Measurements from ENCODE around the gene NBEA. TPM values are rescaled to one million over a fixed set of nuclear protein-coding genes. Genes with fewer than 3 reads are reported as not detected.
"Not testable (repeated sequence)": the region's sequence is repeated elsewhere in the genome, so short reads cannot be mapped to it uniquely, and the experiment has no call there.

The NBEA gene
- total RNA-seq, 2 experiments from 2014 or later = 3.5 to 3.8 TPM

GRCh38 chr13:35055705-35056104 lies 113.6 kb downstream of the NBEA start:
- DNase-seq = no peak
- no peaks in the 10 kb centered on the region for H3K4me1 Mint-ChIP-seq (ENCODE audit: low read depth)
- no peak overlapping the region for H3K4me3 Mint-ChIP-seq
- no peak for ATAC-seq (ENCODE audit: poor library complexity)
- Histone ChIP-seq H3K4me3 (ENCODE audit: low read length) (no peak overlapping the region), H3K9me3 (ENCODE audit: control insufficient read depth in 1 of 2, insufficient read depth in 1 of 2, low read length in 2 of 2) (no peaks in the 10 kb centered on the region), H3K4me1 (ENCODE audit: insufficient read depth, low read length) (no peaks in the 10 kb centered on the region), H3K27ac (ENCODE audit: low read depth in 1 of 2, low read length in 2 of 2) (no peak overlapping the region), H3K27me3 (ENCODE audit: control insufficient read depth in 1 of 2, insufficient read depth in 2 of 2, low read length in 2 of 2) (no peaks in the 10 kb centered on the region), H3K36me3 (ENCODE audit: insufficient read depth, low read length) (no peaks in the 10 kb centered on the region)
- no peaks in the 10 kb centered on the region for H3K9me3 Mint-ChIP-seq
- TF ChIP-seq CTCF (IDR thresholded peaks at IDR 0.05) = no peak
- peaks cover 11% of the 10 kb centered on the region for H3K36me3 Mint-ChIP-seq (ENCODE audit: low read depth)
- POLR2A ChIA-PET = no interaction called here
- no peaks in the 10 kb centered on the region for H3K27me3 Mint-ChIP-seq
- CTCF ChIA-PET = no interaction called here
- H3K27ac Mint-ChIP-seq = no peak overlapping the region
- intact Hi-C loops (cut with DNase I, micrococcal nuclease) = no loop called here

GRCh38 chr13:35057858-35058257 lies 115.8 kb downstream of the NBEA start:
- Histone ChIP-seq H3K4me1 (ENCODE audit: insufficient read depth, low read length) (no peaks in the 10 kb centered on the region), H3K4me3 (ENCODE audit: low read length) (no peak overlapping the region), H3K36me3 (ENCODE audit: insufficient read depth, low read length) (no peaks in the 10 kb centered on the region), H3K27me3 (ENCODE audit: control insufficient read depth in 1 of 2, insufficient read depth in 2 of 2, low read length in 2 of 2) (no peaks in the 10 kb centered on the region), H3K27ac (ENCODE audit: low read depth in 1 of 2, low read length in 2 of 2) (no peak overlapping the region), H3K9me3 (ENCODE audit: control insufficient read depth in 1 of 2, insufficient read depth in 1 of 2, low read length in 2 of 2) (no peaks in the 10 kb centered on the region)
- ChIA-PET POLR2A (no interaction called here), CTCF (no interaction called here)
- DNase-seq (no peak), ATAC-seq (ENCODE audit: poor library complexity) (no peak)
- no peak overlapping the region for H3K27ac Mint-ChIP-seq
- H3K4me3 Mint-ChIP-seq = no peak overlapping the region
- H3K27me3 Mint-ChIP-seq = no peaks in the 10 kb centered on the region
- no peaks in the 10 kb centered on the region for H3K4me1 Mint-ChIP-seq (ENCODE audit: low read depth)
- H3K9me3 Mint-ChIP-seq = peaks cover 4% of the 10 kb centered on the region
- intact Hi-C loops (cut with DNase I, micrococcal nuclease) = no loop called here
- TF ChIP-seq CTCF (IDR thresholded peaks at IDR 0.05) = no peak
- H3K36me3 Mint-ChIP-seq (ENCODE audit: low read depth) = peaks cover 11% of the 10 kb centered on the region

GRCh38 chr13:35058585-35058984 lies 116.5 kb downstream of the NBEA start:
- ATAC-seq (ENCODE audit: poor library complexity); H3K4me3 Mint-ChIP-seq; DNase-seq; H3K4me1 ChIP-seq (ENCODE audit: insufficient read depth, low read length); H3K27me3 Mint-ChIP-seq; H3K36me3 ChIP-seq (ENCODE audit: insufficient read depth, low read length); H3K4me1 Mint-ChIP-seq (ENCODE audit: low read depth); H3K27ac Mint-ChIP-seq; H3K27me3 ChIP-seq (ENCODE audit: control insufficient read depth in 1 of 2, insufficient read depth in 2 of 2, low read length in 2 of 2); intact Hi-C loops (cut with DNase I, micrococcal nuclease); CTCF ChIA-PET; H3K9me3 Mint-ChIP-seq; H3K9me3 ChIP-seq (ENCODE audit: control insufficient read depth in 1 of 2, insufficient read depth in 1 of 2, low read length in 2 of 2); POLR2A ChIA-PET; H3K4me3 ChIP-seq (ENCODE audit: low read length); H3K27ac ChIP-seq (ENCODE audit: low read depth in 1 of 2, low read length in 2 of 2): not testable (repeated sequence)
- peaks cover 11% of the 10 kb centered on the region for H3K36me3 Mint-ChIP-seq (ENCODE audit: low read depth)

GRCh38 chr13:35086667-35087066 lies 144.6 kb downstream of the NBEA start:
- no peaks in the 10 kb centered on the region for H3K4me1 ChIP-seq (ENCODE audit: insufficient read depth, low read length)
- Mint-ChIP-seq H3K4me1 (ENCODE audit: low read depth) (no peaks in the 10 kb centered on the region), H3K9me3 (peaks cover 14% of the 10 kb centered on the region), H3K27ac (no peak overlapping the region), H3K4me3 (no peak overlapping the region), H3K27me3 (no peaks in the 10 kb centered on the region), H3K36me3 (ENCODE audit: low read depth) (peaks cover 11% of the 10 kb centered on the region)
- DNase-seq (no peak), ATAC-seq (ENCODE audit: poor library complexity) (no peak)
- H3K27me3 ChIP-seq (ENCODE audit: control insufficient read depth in 1 of 2, insufficient read depth in 2 of 2, low read length in 2 of 2) = no peaks in the 10 kb centered on the region
- no peak overlapping the region for H3K27ac ChIP-seq (ENCODE audit: low read depth in 1 of 2, low read length in 2 of 2)
- H3K36me3 ChIP-seq (ENCODE audit: insufficient read depth, low read length) = no peaks in the 10 kb centered on the region
- intact Hi-C loops (cut with DNase I, micrococcal nuclease) = no loop called here
- H3K9me3 ChIP-seq (ENCODE audit: control insufficient read depth in 1 of 2, insufficient read depth in 1 of 2, low read length in 2 of 2) = no peaks in the 10 kb centered on the region
- ChIA-PET CTCF (no interaction called here), POLR2A (no interaction called here)
- TF ChIP-seq CTCF (IDR thresholded peaks at IDR 0.05) = no peak
- no peak overlapping the region for H3K4me3 ChIP-seq (ENCODE audit: low read length)

All from CD4-positive, alpha-beta T cell (primary cell).